ENCODE results near the gene GOLGA2.

GOLGA2 gene

GRCh38 chr9:128254855-128255759 is 20.7 kb downstream of the GOLGA2 start:
- DNase-seq = no peak

GRCh38 chr9:128254362-128254761 is 21.4 kb downstream of the GOLGA2 start:
- no peak for DNase-seq

GRCh38 chr9:128253991-128254346 is 21.8 kb downstream of the GOLGA2 start:
- no peak for DNase-seq

GRCh38 chr9:128253140-128253990 is 22.4 kb downstream of the GOLGA2 start:
- no peak for DNase-seq

- DNase-seq = no peak
These were observed 23.3 kb downstream of the GOLGA2 start for GRCh38 chr9:128252317-128253139.

- DNase-seq = no peak
These were observed 24.1 kb downstream of the GOLGA2 start for GRCh38 chr9:128251732-128252100.

- DNase-seq = no peak
These were observed 24.7 kb downstream of the GOLGA2 start for GRCh38 chr9:128250839-128251731.

- no peak for DNase-seq
These were observed 25.6 kb downstream of the GOLGA2 start for GRCh38 chr9:128249908-128250838.

- no peak for DNase-seq
These were observed 26.3 kb downstream of the GOLGA2 start for GRCh38 chr9:128249558-128249907.

GRCh38 chr9:128247226-128247803 is 28.5 kb downstream of the GOLGA2 start:
- peak; percentile 5 for DNase-seq

GRCh38 chr9:128246471-128246870 is 29.3 kb downstream of the GOLGA2 start:
- DNase-seq = no peak

- DNase-seq = no peak
These were observed 30.2 kb downstream of the GOLGA2 start for GRCh38 chr9:128245421-128246151.

GRCh38 chr9:128244837-128245231 is 31.0 kb downstream of the GOLGA2 start:
- no peak for DNase-seq

GRCh38 chr9:128244091-128244836 is 31.5 kb downstream of the GOLGA2 start:
- no peak for DNase-seq

- no peak for DNase-seq
These were observed 32.4 kb downstream of the GOLGA2 start for GRCh38 chr9:128243215-128244018.

GRCh38 chr9:128242828-128243214 is 33.0 kb downstream of the GOLGA2 start:
- DNase-seq = no peak

GRCh38 chr9:128242124-128242523 is 33.7 kb downstream of the GOLGA2 start:
- DNase-seq = no peak

GRCh38 chr9:128233817-128234406 is 41.9 kb downstream of the GOLGA2 start:
- no peak for DNase-seq

All from DMS 273 treated with DMSO at 0.1 percent for 48 hours (cell line).